Tibial nerve (tissue), 4 donors: ENCODE measurements around the gene TBC1D3B.
"Not testable (repeated sequence)": the region's sequence is repeated elsewhere in the genome, so short reads cannot be mapped to it uniquely, and the experiment has no call there.

Experiments
- EP300 ChIP-seq, 2 donors: sonication (generic); formaldehyde crosslinking; IDR thresholded peaks; one replicate each; pipeline ENCODE4 v1.6.1; 2017; ENCODE audit warnings: antibody characterized with exemption in 2 of 2, mild to moderate bottlenecking in 1 of 2
- POLR2A ChIP-seq, 2 donors: fragments of 450-650 bp; IDR thresholded peaks; one replicate each; pipeline ENCODE4 v1.6.1; 2017; ENCODE audit warnings: antibody characterized with exemption in 2 of 2, mild to moderate bottlenecking in 2 of 2, moderate library complexity in 2 of 2
- TF ChIP-seq, protein P1 (sequence below), 5 experiments: fragments of 200-600 bp in 3 of 5; fragments of 450-650 bp in 2 of 5; sonication (generic) in 3 of 5; IDR thresholded peaks; one replicate each; pipeline ENCODE4 v1.5.1; 2016 to 2019; ENCODE audit warnings: antibody characterized with exemption in 5 of 5, mild to moderate bottlenecking in 3 of 5, moderate library complexity in 2 of 5

DNA sequence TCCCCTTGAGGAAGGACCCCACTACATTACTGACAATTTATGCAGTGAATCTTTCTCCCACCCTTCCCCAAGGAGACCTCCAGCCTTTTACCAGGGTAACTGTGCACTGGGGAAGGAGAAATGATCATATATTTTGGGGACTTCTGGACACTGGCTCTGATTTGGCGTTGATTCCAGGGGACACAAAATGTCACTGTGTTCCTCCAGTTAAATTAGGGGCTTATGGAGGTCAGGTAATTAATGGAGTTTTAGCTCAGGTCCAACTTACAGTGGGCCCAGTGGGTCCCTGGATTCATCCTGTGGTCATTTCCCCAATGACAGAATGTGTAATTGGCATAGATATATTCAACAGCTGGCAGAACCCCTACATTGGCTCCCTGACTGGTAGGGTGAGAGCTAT, 43.1 kb upstream of the TBC1D3B start:
- TF ChIP-seq POLR2A, EP300 (IDR thresholded peaks at IDR 0.05): not testable (repeated sequence)
- TF ChIP-seq, protein P1, sequence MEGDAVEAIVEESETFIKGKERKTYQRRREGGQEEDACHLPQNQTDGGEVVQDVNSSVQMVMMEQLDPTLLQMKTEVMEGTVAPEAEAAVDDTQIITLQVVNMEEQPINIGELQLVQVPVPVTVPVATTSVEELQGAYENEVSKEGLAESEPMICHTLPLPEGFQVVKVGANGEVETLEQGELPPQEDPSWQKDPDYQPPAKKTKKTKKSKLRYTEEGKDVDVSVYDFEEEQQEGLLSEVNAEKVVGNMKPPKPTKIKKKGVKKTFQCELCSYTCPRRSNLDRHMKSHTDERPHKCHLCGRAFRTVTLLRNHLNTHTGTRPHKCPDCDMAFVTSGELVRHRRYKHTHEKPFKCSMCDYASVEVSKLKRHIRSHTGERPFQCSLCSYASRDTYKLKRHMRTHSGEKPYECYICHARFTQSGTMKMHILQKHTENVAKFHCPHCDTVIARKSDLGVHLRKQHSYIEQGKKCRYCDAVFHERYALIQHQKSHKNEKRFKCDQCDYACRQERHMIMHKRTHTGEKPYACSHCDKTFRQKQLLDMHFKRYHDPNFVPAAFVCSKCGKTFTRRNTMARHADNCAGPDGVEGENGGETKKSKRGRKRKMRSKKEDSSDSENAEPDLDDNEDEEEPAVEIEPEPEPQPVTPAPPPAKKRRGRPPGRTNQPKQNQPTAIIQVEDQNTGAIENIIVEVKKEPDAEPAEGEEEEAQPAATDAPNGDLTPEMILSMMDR (IDR thresholded peaks at IDR 0.05): not testable (repeated sequence)
